GM23248 (cell line): ENCODE measurements around the gene ICAM1. TPM values are rescaled to one million over a fixed set of nuclear protein-coding genes. Genes with fewer than 3 reads are reported as not detected.

ENCODE experiments used
- DNase-seq: peaks from one replicate; pipeline ENCODE4 v3.0.0-alpha.2; 2015
- H2AFZ ChIP-seq: fragments of 200-600 bp; sonication (generic); 2 replicates; pipeline ENCODE4 v1.6.1; 2016; ENCODE audit warnings: antibody characterized with exemption
- H3F3A ChIP-seq: fragments of 200-600 bp; sonication (generic); 2 replicates; pipeline ENCODE4 v1.6.1; 2016; ENCODE audit warnings: mild to moderate bottlenecking, antibody characterized with exemption, mixed run types; ENCODE audit not compliant: insufficient read depth
- H3K27ac ChIP-seq: fragments of 200-600 bp; sonication (generic); 2 replicates; pipeline ENCODE4 v1.5.1; 2016; ENCODE audit warnings: mild to moderate bottlenecking
- H3K27me3 ChIP-seq: fragments of 200-600 bp; sonication (generic); replicated peaks from 2 replicates; pipeline ENCODE4 v1.6.1; 2016; ENCODE audit warnings: mild to moderate bottlenecking; ENCODE audit not compliant: insufficient read depth
- H3K36me3 ChIP-seq: fragments of 200-600 bp; sonication (generic); 2 replicates; pipeline ENCODE4 v1.6.1; 2016; ENCODE audit warnings: low read depth, mild to moderate bottlenecking
- H3K4me1 ChIP-seq: fragments of 200-600 bp; sonication (generic); 2 replicates; pipeline ENCODE4 v1.6.1; 2016; ENCODE audit warnings: mild to moderate bottlenecking; ENCODE audit not compliant: insufficient read depth
- H3K4me2 ChIP-seq: fragments of 200-600 bp; sonication (generic); one replicate; pipeline ENCODE4 v1.6.1; 2016; ENCODE audit warnings: mild to moderate bottlenecking; ENCODE audit not compliant: unreplicated experiment
- H3K4me3 ChIP-seq: fragments of 200-600 bp; sonication (generic); 2 replicates; pipeline ENCODE4 v1.5.1; 2016; ENCODE audit warnings: mild to moderate bottlenecking
- H3K79me2 ChIP-seq: fragments of 200-600 bp; sonication (generic); 2 replicates; pipeline ENCODE4 v1.6.1; 2016; ENCODE audit warnings: mild to moderate bottlenecking; ENCODE audit not compliant: insufficient read depth
- H3K9ac ChIP-seq: fragments of 200-600 bp; sonication (generic); 2 replicates; pipeline ENCODE4 v1.6.1; 2016; ENCODE audit warnings: mild to moderate bottlenecking
- H3K9me2 ChIP-seq: fragments of 200-600 bp; sonication (generic); 2 replicates; pipeline ENCODE4 v1.6.1; 2016; ENCODE audit warnings: mixed run types, mild to moderate bottlenecking, moderate library complexity; ENCODE audit not compliant: insufficient read depth
- H3K9me3 ChIP-seq: fragments of 200-600 bp; sonication (generic); one replicate; pipeline ENCODE4 v1.6.1; 2017; ENCODE audit warnings: low read depth
- H4K20me1 ChIP-seq: fragments of 200-600 bp; sonication (generic); 2 replicates; pipeline ENCODE4 v1.6.0; 2016; ENCODE audit not compliant: insufficient read depth
- EZH2 ChIP-seq: fragments of 200-600 bp; sonication (generic); IDR thresholded peaks from 2 replicates; pipeline ENCODE4 v1.6.1; 2018; ENCODE audit warnings: antibody characterized with exemption, mild to moderate bottlenecking; ENCODE audit not compliant: insufficient read depth, poor library complexity, severe bottlenecking
- EZH2phosphoT487 ChIP-seq: fragments of 200-600 bp; sonication (generic); IDR thresholded peaks from 2 replicates; pipeline ENCODE4 v1.6.1; 2018; ENCODE audit warnings: antibody characterized with exemption, moderate library complexity, mild to moderate bottlenecking, low read depth; ENCODE audit not compliant: insufficient read depth
- WGBS, 2 experiments: methylation state at CpG; one replicate each; pipeline ENCODE4 v1.1.6; 2015 to 2017; ENCODE audit warnings: low lambda C conversion rate in 2 of 2, low coverage in 1 of 2; ENCODE audit errors: missing lambda C conversion rate in 2 of 2; 5-methylcytosine and 5-hydroxymethylcytosine counted together
- in situ Hi-C: fragments of 300-500 bp; cut with MboI; formaldehyde crosslinking; loops from 2 replicates; pipeline ENCODE4 v1.15.0; 2020
- polyA plus RNA-seq: library from polyadenylated mRNA; unstranded; fragments of >200 nt; fragmentation: Nextera tagmentation; extraction: Ambion mirVana; gene quantifications from 2 replicates; pipeline ENCODE4 v1.2.1, GENCODE V29; 2016
- total RNA-seq: library from RNA; depleted of rRNA; stranded (reverse); fragments of >200 nt; shearing (Covaris generic); gene quantifications from 2 replicates; pipeline ENCODE4 v1.2.3, GENCODE V29; 2014

The ICAM1 gene
- total and polyA plus RNA-seq, 2 experiments from 2014 or later, result 21.6 to 23.6 TPM

- no peak for DNase-seq
- H3K79me2 ChIP-seq, result no peaks in the 10 kb centered on the region
- 66 to 77% methylated on average over 6 of the region's 6 CpGs for whole genome bisulfite sequencing, 2 experiments
- H3K4me3 ChIP-seq, result no peak overlapping the region
- TF ChIP-seq EZH2phosphoT487, result no peak
- no peak for TF ChIP-seq EZH2
- H3K27ac ChIP-seq, result no peak overlapping the region
- H3K4me1 ChIP-seq, result no peaks in the 10 kb centered on the region
- H4K20me1 ChIP-seq, result no peaks in the 10 kb centered on the region
- in situ Hi-C loops, result no loop called here
- no peak overlapping the region for H2AFZ ChIP-seq
- H3K4me2 ChIP-seq, result no peak overlapping the region
- no peaks in the 10 kb centered on the region for H3K27me3 ChIP-seq
- no peaks in the 10 kb centered on the region for H3K9me3 ChIP-seq
- H3K9ac ChIP-seq, result no peak overlapping the region
- H3K36me3 ChIP-seq, result no peaks in the 10 kb centered on the region
- H3K9me2 ChIP-seq, result no peaks in the 10 kb centered on the region
- no peaks in the 10 kb centered on the region for H3F3A ChIP-seq
These were observed 2.8 kb upstream of the ICAM1 start for GRCh38 chr19:10268071-10268470.

- Histone ChIP-seq H3K9ac (peak overlapping the region; percentile 73), H4K20me1 (no peaks in the 10 kb centered on the region), H3K4me2 (peak overlapping the region; percentile 69), H3K79me2 (no peaks in the 10 kb centered on the region), H3K9me3 (no peaks in the 10 kb centered on the region), H3K9me2 (no peaks in the 10 kb centered on the region), H3K27ac (no peak overlapping the region), H3K27me3 (no peaks in the 10 kb centered on the region), H3K36me3 (no peaks in the 10 kb centered on the region), H2AFZ (peak overlapping the region; percentile 79), H3K4me3 (peak overlapping the region; percentile 58), H3K4me1 (no peaks in the 10 kb centered on the region), H3F3A (no peaks in the 10 kb centered on the region)
- TF ChIP-seq EZH2phosphoT487 (no peak), EZH2 (no peak)
- 4 to 5% methylated on average over 58 to 59 of the region's 59 CpGs for WGBS, 2 experiments
- DNase-seq, result peak; percentile 87
- in situ Hi-C loops, result loop anchor here (5.0 kb wide), 1 partner anchor 118 kb away; no protein-coding TSS in a partner anchor
These were observed 1.4 kb upstream of the ICAM1 start for GRCh38 chr19:10269333-10270179.

- Histone ChIP-seq H3K4me2 (peak overlapping the region; percentile 69), H3K9me2 (no peaks in the 10 kb centered on the region), H3K9me3 (no peaks in the 10 kb centered on the region), H3K4me3 (peak overlapping the region; percentile 58), H3K27me3 (no peaks in the 10 kb centered on the region), H3F3A (no peaks in the 10 kb centered on the region), H3K4me1 (no peaks in the 10 kb centered on the region), H3K27ac (peak overlapping the region; percentile 8; the same call in 1 of the 2 replicates), H2AFZ (peak overlapping the region; percentile 79), H3K79me2 (no peaks in the 10 kb centered on the region), H3K9ac (peak overlapping the region; percentile 73), H3K36me3 (no peaks in the 10 kb centered on the region), H4K20me1 (no peaks in the 10 kb centered on the region)
- in situ Hi-C loops, result loop anchor here (5.0 kb wide), 1 partner anchor 117 kb away; no protein-coding TSS in a partner anchor
- 5 to 7% methylated on average over 28 to 37 of the region's 37 CpGs for WGBS, 2 experiments
- no peak for TF ChIP-seq EZH2
- no peak for TF ChIP-seq EZH2phosphoT487
- peak; percentile 74 for DNase-seq
These were observed 722 bp upstream of the ICAM1 start for GRCh38 chr19:10270180-10270615.

- H3K27ac ChIP-seq, result no peak overlapping the region
- TF ChIP-seq EZH2phosphoT487 (no peak), EZH2 (no peak)
- H3K36me3 ChIP-seq, result no peaks in the 10 kb centered on the region
- DNase-seq, result peak; percentile 58
- no peaks in the 10 kb centered on the region for H4K20me1 ChIP-seq
- H3K79me2 ChIP-seq, result no peaks in the 10 kb centered on the region
- no peaks in the 10 kb centered on the region for H3K4me1 ChIP-seq
- H3F3A ChIP-seq, result no peaks in the 10 kb centered on the region
- in situ Hi-C loops, result loop anchor here (5.0 kb wide), 1 partner anchor 116 kb away; no protein-coding TSS in a partner anchor
- 39 to 41% methylated on average over 12 of the region's 12 CpGs for WGBS, 2 experiments
- no peaks in the 10 kb centered on the region for H3K9me2 ChIP-seq
- peak overlapping the region; percentile 73 for H3K9ac ChIP-seq
- H3K27me3 ChIP-seq, result no peaks in the 10 kb centered on the region
- peak overlapping the region; percentile 5; the same call in 1 of the 2 replicates for H2AFZ ChIP-seq
- peak overlapping the region; percentile 69 for H3K4me2 ChIP-seq
- H3K4me3 ChIP-seq, result peak overlapping the region; percentile 58
- no peaks in the 10 kb centered on the region for H3K9me3 ChIP-seq
These were observed 695 bp downstream of the ICAM1 start for GRCh38 chr19:10271543-10272086.
